HepG2 (cell line): Measurements from ENCODE around the gene C2orf74. TPM values are rescaled to one million over a fixed set of nuclear protein-coding genes. Genes with fewer than 3 reads are reported as not detected.

Source experiments
- CAMTA2 ChIP-seq: sonication (generic); formaldehyde crosslinking; IDR thresholded peaks from 2 replicates; pipeline ENCODE4 v1.4.0; 2020; ENCODE audit warnings: mild to moderate bottlenecking, missing genetic modification reagents, borderline replicate concordance
- GTF3A ChIP-seq: sonication (generic); formaldehyde crosslinking; conservative IDR thresholded peaks from 2 replicates; pipeline ENCODE4 v1.4.0; 2020; ENCODE audit warnings: mild to moderate bottlenecking, missing genetic modification reagents
- HNRNPLL ChIP-seq: fragments of 200-400 bp; formaldehyde crosslinking; IDR thresholded peaks from 2 replicates; pipeline ENCODE4 v1.6.1; 2017; ENCODE audit warnings: mild to moderate bottlenecking, low read depth, low read length; ENCODE audit not compliant: poor library complexity, severe bottlenecking
- KLF13 ChIP-seq: sonication (generic); formaldehyde crosslinking; IDR thresholded peaks from 2 replicates; pipeline ENCODE4 v1.4.0; 2020; ENCODE audit warnings: mild to moderate bottlenecking, missing genetic modification reagents
- KLF6 ChIP-seq: IDR thresholded peaks from 2 replicates; pipeline ENCODE4 v1.8.0; 2016; ENCODE audit warnings: missing biosample characterization, missing genetic modification reagents
- NFIC ChIP-seq: IDR thresholded peaks from 2 replicates; pipeline ENCODE4 v1.6.1; 2012; ENCODE audit warnings: mild to moderate bottlenecking, low read length, inconsistent platforms
- PHF8 ChIP-seq: sonication (generic); formaldehyde crosslinking; IDR thresholded peaks from 2 replicates; pipeline ENCODE4 v1.5.0; 2020; ENCODE audit warnings: missing genetic modification reagents
- RBAK ChIP-seq: sonication (generic); formaldehyde crosslinking; IDR thresholded peaks from 2 replicates; pipeline ENCODE4 v1.5.1; 2020; ENCODE audit warnings: mild to moderate bottlenecking, missing genetic modification reagents
- ZNF331 ChIP-seq: sonication (generic); formaldehyde crosslinking; IDR thresholded peaks from 2 replicates; pipeline ENCODE4 v1.4.0; 2020; ENCODE audit warnings: missing genetic modification reagents
- ZNF496 ChIP-seq: sonication (generic); formaldehyde crosslinking; IDR thresholded peaks from 2 replicates; pipeline ENCODE4 v1.8.1; 2023; ENCODE audit warnings: mild to moderate bottlenecking, moderate library complexity, missing genetic modification reagents; ENCODE audit not compliant: insufficient replicate concordance
- ZNF530 ChIP-seq: sonication (generic); formaldehyde crosslinking; IDR thresholded peaks from 2 replicates; pipeline ENCODE4 v1.5.0; 2020; ENCODE audit warnings: low read depth, mild to moderate bottlenecking, missing genetic modification reagents
- ZNF724P ChIP-seq: sonication (generic); formaldehyde crosslinking; IDR thresholded peaks from 2 replicates; pipeline ENCODE4 v1.8.0; 2022; ENCODE audit warnings: missing genetic modification reagents, borderline replicate concordance
- polyA plus RNA-seq, 8 experiments: library from polyadenylated mRNA; depleted of rRNA in 3 of 8; stranded (reverse) in 7 of 8; unstranded in 1 of 8; fragments of >200 nt; fragmentation: Illumina TruSeq in 4 of 8; extraction: Trizol in 4 of 8; gene quantifications; 2 replicates each; pipeline versions ENCODE4 v1.2.1 to v1.2.3, GENCODE V29; 2011 to 2016; ENCODE audit warnings: low read depth in 4 of 8, missing spikeins in 1 of 8, mixed read lengths in 1 of 8; ENCODE audit not compliant: insufficient read depth in 1 of 8
- total RNA-seq, 5 experiments: library from RNA; depleted of rRNA; stranded (reverse); fragments of >200 nt; fragmentation: Illumina TruSeq; extraction: Trizol; gene quantifications; 2 replicates each; pipeline ENCODE4 v1.2.3, GENCODE V29; 2016; ENCODE audit warnings: low read depth in 1 of 5
- TF ChIP-seq, protein P1 (sequence below): sonication (generic); formaldehyde crosslinking; IDR thresholded peaks from 2 replicates; pipeline ENCODE4 v1.5.1; 2020; ENCODE audit warnings: missing genetic modification reagents, mild to moderate bottlenecking, borderline replicate concordance
- TF ChIP-seq, protein P2 (sequence below): sonication (generic); formaldehyde crosslinking; IDR thresholded peaks from 2 replicates; pipeline ENCODE4 v1.5.1; 2020; ENCODE audit warnings: missing genetic modification reagents, mild to moderate bottlenecking, borderline replicate concordance
- TF ChIP-seq, protein P3 (sequence below): sonication (generic); formaldehyde crosslinking; IDR thresholded peaks from 2 replicates; pipeline ENCODE4 v1.4.0; 2020; ENCODE audit warnings: missing genetic modification reagents
- TF ChIP-seq, protein P4 (sequence below): sonication (generic); formaldehyde crosslinking; IDR thresholded peaks from 2 replicates; pipeline ENCODE4 v1.8.0; 2022; ENCODE audit warnings: missing genetic modification reagents, mild to moderate bottlenecking, inconsistent platforms, borderline replicate concordance
- TF ChIP-seq, protein P5 (sequence below): sonication (generic); formaldehyde crosslinking; IDR thresholded peaks from 2 replicates; pipeline ENCODE4 v1.4.0; 2020; ENCODE audit warnings: missing genetic modification reagents
- TF ChIP-seq, protein P6 (sequence below): IDR thresholded peaks from 2 replicates; pipeline ENCODE4 v1.6.1; 2016; ENCODE audit warnings: missing compliant biosample characterization, missing genetic modification reagents, borderline replicate concordance

The C2orf74 gene
- total and polyA plus RNA-seq, 2 of the 13 experiments (the other 11 are each of a cell fraction or from before 2014, with no cell fraction given), result 10.6 to 13.8 TPM

DNA sequence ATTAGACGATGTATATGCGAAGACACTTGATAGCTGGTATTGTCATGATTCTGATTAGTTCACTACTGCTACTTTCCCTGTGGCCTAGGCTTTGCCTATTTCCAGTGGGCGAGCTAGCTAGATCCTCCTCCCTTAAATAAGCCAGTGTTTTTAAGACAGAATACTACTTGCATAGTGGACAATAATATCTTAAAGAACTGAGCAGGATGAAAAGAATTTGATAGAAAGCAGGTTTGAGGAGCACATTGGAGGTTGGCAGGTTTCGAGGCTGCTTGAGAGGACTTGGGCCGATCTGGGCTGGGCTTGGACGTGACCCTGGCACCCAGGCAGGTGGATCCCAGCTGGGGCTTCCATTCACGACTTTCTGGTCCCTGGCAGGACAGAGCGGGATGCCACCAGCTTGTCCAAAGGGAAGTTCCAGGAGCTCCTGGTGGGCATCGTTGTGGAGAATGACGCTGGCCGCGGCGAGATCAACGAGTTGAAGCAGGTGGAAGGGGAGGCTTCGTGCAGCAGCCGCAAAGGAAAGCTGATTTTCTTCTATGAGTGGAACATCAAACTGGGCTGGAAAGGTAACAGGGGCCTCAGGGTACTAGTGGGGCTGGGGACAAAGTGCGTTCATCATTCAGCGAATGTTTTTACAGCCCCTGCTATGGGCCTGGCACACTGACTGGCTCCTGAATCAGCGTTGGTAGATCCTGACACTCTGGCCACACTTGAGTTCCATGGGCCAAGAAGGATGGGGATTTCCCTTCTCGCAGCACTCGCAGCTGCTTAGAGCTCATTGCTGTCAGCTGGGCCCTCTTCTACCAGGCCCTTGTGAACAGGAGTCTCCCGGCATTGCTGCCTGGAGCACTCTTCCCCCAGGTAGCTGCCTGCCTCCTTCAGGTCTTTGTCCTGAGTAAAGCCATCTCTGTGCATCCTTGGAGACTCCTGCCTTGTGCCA is 16.9 kb downstream of the C2orf74 start (continued):
- TF ChIP-seq GTF3A (CRISPR knock-in tag), result no peak
- TF ChIP-seq PHF8, result no peak
- peak; percentile 58; the same call in 1 of the 2 replicates for TF ChIP-seq CAMTA2 (CRISPR knock-in tag)
- TF ChIP-seq, protein P1, sequence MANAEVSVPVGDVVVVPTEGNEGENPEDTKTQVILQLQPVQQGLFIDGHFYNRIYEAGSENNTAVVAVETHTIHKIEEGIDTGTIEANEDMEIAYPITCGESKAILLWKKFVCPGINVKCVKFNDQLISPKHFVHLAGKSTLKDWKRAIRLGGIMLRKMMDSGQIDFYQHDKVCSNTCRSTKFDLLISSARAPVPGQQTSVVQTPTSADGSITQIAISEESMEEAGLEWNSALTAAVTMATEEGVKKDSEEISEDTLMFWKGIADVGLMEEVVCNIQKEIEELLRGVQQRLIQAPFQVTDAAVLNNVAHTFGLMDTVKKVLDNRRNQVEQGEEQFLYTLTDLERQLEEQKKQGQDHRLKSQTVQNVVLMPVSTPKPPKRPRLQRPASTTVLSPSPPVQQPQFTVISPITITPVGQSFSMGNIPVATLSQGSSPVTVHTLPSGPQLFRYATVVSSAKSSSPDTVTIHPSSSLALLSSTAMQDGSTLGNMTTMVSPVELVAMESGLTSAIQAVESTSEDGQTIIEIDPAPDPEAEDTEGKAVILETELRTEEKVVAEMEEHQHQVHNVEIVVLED (CRISPR knock-in tag), result no peak
- no peak for TF ChIP-seq ZNF724P (CRISPR knock-in tag)
- TF ChIP-seq, protein P2, sequence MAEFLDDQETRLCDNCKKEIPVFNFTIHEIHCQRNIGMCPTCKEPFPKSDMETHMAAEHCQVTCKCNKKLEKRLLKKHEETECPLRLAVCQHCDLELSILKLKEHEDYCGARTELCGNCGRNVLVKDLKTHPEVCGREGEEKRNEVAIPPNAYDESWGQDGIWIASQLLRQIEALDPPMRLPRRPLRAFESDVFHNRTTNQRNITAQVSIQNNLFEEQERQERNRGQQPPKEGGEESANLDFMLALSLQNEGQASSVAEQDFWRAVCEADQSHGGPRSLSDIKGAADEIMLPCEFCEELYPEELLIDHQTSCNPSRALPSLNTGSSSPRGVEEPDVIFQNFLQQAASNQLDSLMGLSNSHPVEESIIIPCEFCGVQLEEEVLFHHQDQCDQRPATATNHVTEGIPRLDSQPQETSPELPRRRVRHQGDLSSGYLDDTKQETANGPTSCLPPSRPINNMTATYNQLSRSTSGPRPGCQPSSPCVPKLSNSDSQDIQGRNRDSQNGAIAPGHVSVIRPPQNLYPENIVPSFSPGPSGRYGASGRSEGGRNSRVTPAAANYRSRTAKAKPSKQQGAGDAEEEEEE (CRISPR knock-in tag), result no peak
- TF ChIP-seq KLF6 (CRISPR knock-in tag), result no peak
- no peak for TF ChIP-seq ZNF496 (CRISPR knock-in tag)
- TF ChIP-seq, protein P3, sequence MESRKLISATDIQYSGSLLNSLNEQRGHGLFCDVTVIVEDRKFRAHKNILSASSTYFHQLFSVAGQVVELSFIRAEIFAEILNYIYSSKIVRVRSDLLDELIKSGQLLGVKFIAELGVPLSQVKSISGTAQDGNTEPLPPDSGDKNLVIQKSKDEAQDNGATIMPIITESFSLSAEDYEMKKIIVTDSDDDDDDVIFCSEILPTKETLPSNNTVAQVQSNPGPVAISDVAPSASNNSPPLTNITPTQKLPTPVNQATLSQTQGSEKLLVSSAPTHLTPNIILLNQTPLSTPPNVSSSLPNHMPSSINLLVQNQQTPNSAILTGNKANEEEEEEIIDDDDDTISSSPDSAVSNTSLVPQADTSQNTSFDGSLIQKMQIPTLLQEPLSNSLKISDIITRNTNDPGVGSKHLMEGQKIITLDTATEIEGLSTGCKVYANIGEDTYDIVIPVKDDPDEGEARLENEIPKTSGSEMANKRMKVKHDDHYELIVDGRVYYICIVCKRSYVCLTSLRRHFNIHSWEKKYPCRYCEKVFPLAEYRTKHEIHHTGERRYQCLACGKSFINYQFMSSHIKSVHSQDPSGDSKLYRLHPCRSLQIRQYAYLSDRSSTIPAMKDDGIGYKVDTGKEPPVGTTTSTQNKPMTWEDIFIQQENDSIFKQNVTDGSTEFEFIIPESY (CRISPR knock-in tag), result peak; percentile 56; the same call in 1 of the 2 replicates
- TF ChIP-seq RBAK, result no peak
- no peak for TF ChIP-seq KLF13
- no peak for TF ChIP-seq ZNF530 (CRISPR knock-in tag)
- TF ChIP-seq ZNF331, result peak; percentile 7; the same call in 1 of the 2 replicates
- TF ChIP-seq, protein P4, sequence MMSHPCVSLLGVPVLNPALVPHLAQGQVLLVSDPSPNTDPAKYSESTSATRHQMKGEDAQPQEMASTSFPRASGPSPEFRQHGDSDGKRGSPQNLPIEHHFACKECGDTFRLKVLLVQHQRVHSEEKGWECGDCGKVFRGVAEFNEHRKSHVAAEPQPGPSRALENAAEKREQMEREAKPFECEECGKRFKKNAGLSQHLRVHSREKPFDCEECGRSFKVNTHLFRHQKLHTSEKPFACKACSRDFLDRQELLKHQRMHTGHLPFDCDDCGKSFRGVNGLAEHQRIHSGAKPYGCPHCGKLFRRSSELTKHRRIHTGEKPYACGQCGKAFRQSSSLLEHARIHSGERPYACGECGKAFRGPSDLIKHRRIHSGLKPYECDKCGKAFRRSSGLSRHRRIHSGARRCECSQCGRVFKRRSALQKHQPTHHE (CRISPR knock-in tag), result peak; percentile 27; the same call in 1 of the 2 replicates
- no peak for TF ChIP-seq NFIC
- TF ChIP-seq, protein P5, sequence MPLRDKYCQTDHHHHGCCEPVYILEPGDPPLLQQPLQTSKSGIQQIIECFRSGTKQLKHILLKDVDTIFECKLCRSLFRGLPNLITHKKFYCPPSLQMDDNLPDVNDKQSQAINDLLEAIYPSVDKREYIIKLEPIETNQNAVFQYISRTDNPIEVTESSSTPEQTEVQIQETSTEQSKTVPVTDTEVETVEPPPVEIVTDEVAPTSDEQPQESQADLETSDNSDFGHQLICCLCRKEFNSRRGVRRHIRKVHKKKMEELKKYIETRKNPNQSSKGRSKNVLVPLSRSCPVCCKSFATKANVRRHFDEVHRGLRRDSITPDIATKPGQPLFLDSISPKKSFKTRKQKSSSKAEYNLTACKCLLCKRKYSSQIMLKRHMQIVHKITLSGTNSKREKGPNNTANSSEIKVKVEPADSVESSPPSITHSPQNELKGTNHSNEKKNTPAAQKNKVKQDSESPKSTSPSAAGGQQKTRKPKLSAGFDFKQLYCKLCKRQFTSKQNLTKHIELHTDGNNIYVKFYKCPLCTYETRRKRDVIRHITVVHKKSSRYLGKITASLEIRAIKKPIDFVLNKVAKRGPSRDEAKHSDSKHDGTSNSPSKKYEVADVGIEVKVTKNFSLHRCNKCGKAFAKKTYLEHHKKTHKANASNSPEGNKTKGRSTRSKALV (CRISPR knock-in tag), result 0 out of 2 replicates have a peak, but pooled peaks have one; percentile 2
- TF ChIP-seq HNRNPLL, result no peak
- TF ChIP-seq, protein P6, sequence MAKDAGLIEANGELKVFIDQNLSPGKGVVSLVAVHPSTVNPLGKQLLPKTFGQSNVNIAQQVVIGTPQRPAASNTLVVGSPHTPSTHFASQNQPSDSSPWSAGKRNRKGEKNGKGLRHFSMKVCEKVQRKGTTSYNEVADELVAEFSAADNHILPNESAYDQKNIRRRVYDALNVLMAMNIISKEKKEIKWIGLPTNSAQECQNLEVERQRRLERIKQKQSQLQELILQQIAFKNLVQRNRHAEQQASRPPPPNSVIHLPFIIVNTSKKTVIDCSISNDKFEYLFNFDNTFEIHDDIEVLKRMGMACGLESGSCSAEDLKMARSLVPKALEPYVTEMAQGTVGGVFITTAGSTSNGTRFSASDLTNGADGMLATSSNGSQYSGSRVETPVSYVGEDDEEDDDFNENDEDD (CRISPR knock-in tag), result no peak
